Muscle layer of duodenum (tissue), 2 donors: Measurements from ENCODE around the gene RNF31.
A peak's percentile ranks its signal among the peaks of the same experiment; 100 is the strongest.

Experiments
- H3K27ac ChIP-seq: one replicate; pipeline ENCODE4 v1.7.0; 2013; ENCODE audit warnings: mild to moderate bottlenecking, low read length
- H3K27me3 ChIP-seq: one replicate; pipeline ENCODE4 v1.7.0; 2013; ENCODE audit warnings: low read depth, mild to moderate bottlenecking, control low read depth, low read length
- H3K36me3 ChIP-seq, 2 donors: one replicate each; pipeline ENCODE4 v1.7.0; 2013; ENCODE audit warnings: low read length in 2 of 2, control low read depth in 1 of 2, mild to moderate bottlenecking in 1 of 2; ENCODE audit not compliant: insufficient read depth in 2 of 2, control insufficient read depth in 1 of 2
- H3K4me1 ChIP-seq, 2 donors: one replicate each; pipeline ENCODE4 v1.7.0; 2013; ENCODE audit warnings: low read length in 2 of 2, mild to moderate bottlenecking in 2 of 2, control low read depth in 1 of 2, moderate library complexity in 1 of 2; ENCODE audit not compliant: insufficient read depth in 2 of 2, control insufficient read depth in 1 of 2
- H3K4me3 ChIP-seq, 2 donors: one replicate each; pipeline ENCODE4 v1.7.0; 2013; ENCODE audit warnings: low read length in 2 of 2, low read depth in 1 of 2, mild to moderate bottlenecking in 1 of 2
- H3K9me3 ChIP-seq, 2 donors: one replicate each; pipeline ENCODE4 v1.7.0; 2013; ENCODE audit warnings: low read length in 2 of 2, control low read depth in 1 of 2, mild to moderate bottlenecking in 1 of 2; ENCODE audit not compliant: control insufficient read depth in 1 of 2
- donor health status: healthy.

The RNF31 gene

GRCh38 chr14:24165785-24166184 is 18.5 kb downstream of the RNF31 start:
- Histone ChIP-seq H3K4me1 (peaks cover 17 to 19% of the 10 kb centered on the region in 2 donors), H3K27ac (no peak overlapping the region), H3K36me3 (peaks cover 46 to 47% of the 10 kb centered on the region in 2 donors), H3K9me3 (no peaks in the 10 kb centered on the region), H3K4me3 (no peak overlapping the region), H3K27me3 (no peaks in the 10 kb centered on the region)

- Histone ChIP-seq H3K27ac (no peak overlapping the region), H3K4me3 (no peak overlapping the region), H3K27me3 (no peaks in the 10 kb centered on the region), H3K36me3 (peaks cover 45 to 47% of the 10 kb centered on the region in 2 donors), H3K9me3 (no peaks in the 10 kb centered on the region), H3K4me1 (peaks cover 8 to 16% of the 10 kb centered on the region in 2 donors)
Observed at GRCh38 chr14:24167469-24168114, 20.3 kb downstream of the RNF31 start.

DNA sequence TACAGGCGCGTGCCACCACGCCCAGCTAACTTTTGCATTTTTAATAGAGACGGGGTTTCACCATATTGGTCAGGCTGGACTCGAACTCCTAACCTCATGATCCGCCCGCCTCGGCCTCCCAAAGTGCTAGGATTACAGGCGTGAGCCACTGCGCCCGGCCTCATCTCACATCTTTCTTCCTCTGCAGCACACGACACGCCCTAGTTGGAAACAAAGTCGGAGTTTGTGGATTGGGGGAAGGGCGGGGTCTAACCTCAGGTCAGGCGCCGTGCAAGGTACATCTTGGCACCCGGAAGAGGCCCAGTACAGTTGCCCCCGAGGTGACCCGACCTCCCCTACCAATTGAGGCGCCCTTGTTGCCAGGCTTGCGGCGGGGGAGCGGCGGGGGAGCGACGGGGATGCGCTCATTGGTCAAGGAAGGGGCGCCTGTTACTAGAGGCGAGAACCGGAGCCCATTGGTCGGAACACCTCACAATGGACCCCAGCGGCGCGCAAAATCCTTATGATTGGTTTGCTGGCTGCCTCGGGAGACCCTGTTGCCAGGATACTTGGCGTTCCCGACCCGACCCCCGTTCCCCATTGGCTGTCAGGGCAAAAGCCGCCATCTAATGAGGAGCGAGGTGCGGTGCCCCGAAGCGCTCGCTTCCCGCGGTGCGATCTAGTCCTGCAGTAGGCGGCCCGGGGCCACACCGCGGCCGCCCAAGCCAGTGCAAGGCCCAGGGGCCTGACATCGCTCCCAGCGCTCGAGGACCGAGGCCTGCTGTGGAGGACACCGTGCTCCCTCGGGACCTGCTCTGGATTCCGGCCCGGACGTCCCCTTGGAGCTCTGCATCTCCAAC is 24.3 kb downstream of the RNF31 start, which contains the start of gene REC8:
REC8 (plus strand) TSS at position 659 of the 839 bp plus-strand sequence. CDS start 473 bp downstream, outside the sequence.
- Histone ChIP-seq H3K9me3 (no peaks in the 10 kb centered on the region), H3K36me3 (peaks cover 13 to 14% of the 10 kb centered on the region in 2 donors), H3K27me3 (no peaks in the 10 kb centered on the region), H3K27ac (no peak within 1 kb of the TSS), H3K4me1 (peaks cover 0 to 7% of the 10 kb centered on the region in 2 donors), H3K4me3 (peak within 1 kb of the TSS; percentile 23 to 60)

DNA sequence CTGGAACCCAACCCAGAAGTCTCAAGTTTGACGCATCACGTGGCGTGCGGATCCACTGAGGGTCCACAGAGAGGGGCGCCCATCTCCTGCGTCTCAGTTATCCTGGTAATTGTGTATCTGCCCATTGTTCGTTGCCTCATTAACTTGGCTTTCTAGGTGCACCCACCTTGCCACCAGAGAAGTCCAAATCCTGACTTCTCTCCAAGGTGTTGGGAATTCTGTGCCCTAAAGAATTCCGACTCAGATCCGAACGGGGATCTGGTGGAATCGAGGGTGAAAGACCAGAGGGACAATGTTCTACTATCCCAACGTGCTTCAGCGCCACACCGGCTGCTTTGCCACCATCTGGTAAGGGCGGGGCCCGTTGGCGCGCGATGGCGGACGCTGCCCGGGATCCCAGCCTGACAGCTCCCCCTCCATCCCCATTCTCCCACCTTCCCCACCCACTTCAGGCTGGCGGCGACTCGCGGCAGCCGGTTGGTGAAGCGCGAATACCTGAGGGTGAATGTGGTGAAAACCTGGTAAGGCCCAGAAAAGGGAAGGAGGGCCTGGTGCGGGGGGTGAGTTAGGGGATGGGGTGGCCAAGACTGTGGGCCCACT is 25.1 kb downstream of the RNF31 start:
- Histone ChIP-seq H3K27me3 (no peaks in the 10 kb centered on the region), H3K4me1 (peaks cover 0 to 7% of the 10 kb centered on the region in 2 donors), H3K27ac (no peak overlapping the region), H3K36me3 (peaks cover 13 to 15% of the 10 kb centered on the region in 2 donors), H3K9me3 (no peaks in the 10 kb centered on the region), H3K4me3 (peak overlapping the region; percentile 23 to 60)

GRCh38 chr14:24172871-24173281 is 25.6 kb downstream of the RNF31 start:
- peaks cover 0 to 7% of the 10 kb centered on the region in 2 donors for H3K4me1 ChIP-seq
- H3K4me3 ChIP-seq = no peak overlapping the region
- H3K27ac ChIP-seq = no peak overlapping the region
- no peaks in the 10 kb centered on the region for H3K27me3 ChIP-seq
- peaks cover 13 to 18% of the 10 kb centered on the region in 2 donors for H3K36me3 ChIP-seq
- no peaks in the 10 kb centered on the region for H3K9me3 ChIP-seq

DNA sequence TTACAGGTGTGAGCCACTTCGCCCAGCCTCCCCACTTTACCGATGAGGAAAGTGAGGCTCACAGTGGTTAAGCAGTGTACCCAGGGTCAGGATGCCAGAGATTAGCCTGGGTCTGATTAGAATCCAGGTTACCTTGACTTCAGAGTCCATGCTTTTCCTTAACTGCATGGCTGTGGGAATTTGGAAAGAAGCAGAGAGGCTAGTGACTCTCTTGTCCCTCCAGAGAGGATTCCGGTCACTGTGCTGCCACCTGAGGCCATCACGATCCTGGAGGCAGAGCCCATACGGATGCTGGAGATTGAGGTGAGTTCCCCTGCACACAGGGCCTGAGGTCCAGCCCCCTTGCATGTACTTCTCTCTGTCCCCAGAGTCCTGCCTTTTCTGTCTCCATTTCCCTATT is 29.3 kb downstream of the RNF31 start:
- Histone ChIP-seq H3K36me3 (peaks cover 27 to 53% of the 10 kb centered on the region in 2 donors), H3K4me3 (no peak overlapping the region), H3K27me3 (no peaks in the 10 kb centered on the region), H3K4me1 (peaks cover 0 to 10% of the 10 kb centered on the region in 2 donors), H3K27ac (no peak overlapping the region), H3K9me3 (no peaks in the 10 kb centered on the region)

GRCh38 chr14:24177041-24177825 is 29.9 kb downstream of the RNF31 start:
- H3K27ac ChIP-seq = no peak overlapping the region
- no peaks in the 10 kb centered on the region for H3K9me3 ChIP-seq
- H3K4me1 ChIP-seq = peaks cover 0 to 6% of the 10 kb centered on the region in 2 donors

GRCh38 chr14:24177891-24178290 is 30.6 kb downstream of the RNF31 start:
- no peak overlapping the region for H3K4me3 ChIP-seq
- H3K36me3 ChIP-seq = peaks cover 37 to 66% of the 10 kb centered on the region in 2 donors
- H3K27ac ChIP-seq = no peak overlapping the region
- H3K27me3 ChIP-seq = no peaks in the 10 kb centered on the region
- peaks cover 0 to 3% of the 10 kb centered on the region in 2 donors for H3K4me1 ChIP-seq
- no peaks in the 10 kb centered on the region for H3K9me3 ChIP-seq

More at GRCh38 chr14:24177041-24177825, 29.9 kb downstream of the RNF31 start:
- peaks cover 33 to 60% of the 10 kb centered on the region in 2 donors for H3K36me3 ChIP-seq
- H3K4me3 ChIP-seq = no peak overlapping the region
- H3K27me3 ChIP-seq = no peaks in the 10 kb centered on the region

- no peaks in the 10 kb centered on the region for H3K9me3 ChIP-seq
- no peak overlapping the region for H3K27ac ChIP-seq
- no peaks in the 10 kb centered on the region for H3K27me3 ChIP-seq
- peaks cover 0 to 3% of the 10 kb centered on the region in 2 donors for H3K4me1 ChIP-seq
- H3K36me3 ChIP-seq = peaks cover 42 to 73% of the 10 kb centered on the region in 2 donors
- H3K4me3 ChIP-seq = no peak overlapping the region
Observed at GRCh38 chr14:24178399-24179178, 31.3 kb downstream of the RNF31 start.

GRCh38 chr14:24179294-24179960 is 32.1 kb downstream of the RNF31 start:
- Histone ChIP-seq H3K27ac (peak overlapping the region; percentile 65), H3K36me3 (peaks cover 45 to 81% of the 10 kb centered on the region in 2 donors), H3K4me1 (peaks cover 0 to 3% of the 10 kb centered on the region in 2 donors), H3K9me3 (no peaks in the 10 kb centered on the region), H3K27me3 (no peaks in the 10 kb centered on the region), H3K4me3 (no peak overlapping the region)
